Stimulated activated CD8-positive, alpha-beta memory T cell treated with anti-CD3 and anti-CD28 coated beads, Interleukin-4, amount 100 ng/mL, for 4 hours (primary cell): ENCODE data around the gene NPW.

Source experiments
- DNase-seq, 2 donors: peaks; one replicate each; pipeline ENCODE4 v3.0.0-alpha.2; 2020; ENCODE audit warnings: low read depth in 2 of 2, low spot score in 1 of 2

NPW gene

DNA sequence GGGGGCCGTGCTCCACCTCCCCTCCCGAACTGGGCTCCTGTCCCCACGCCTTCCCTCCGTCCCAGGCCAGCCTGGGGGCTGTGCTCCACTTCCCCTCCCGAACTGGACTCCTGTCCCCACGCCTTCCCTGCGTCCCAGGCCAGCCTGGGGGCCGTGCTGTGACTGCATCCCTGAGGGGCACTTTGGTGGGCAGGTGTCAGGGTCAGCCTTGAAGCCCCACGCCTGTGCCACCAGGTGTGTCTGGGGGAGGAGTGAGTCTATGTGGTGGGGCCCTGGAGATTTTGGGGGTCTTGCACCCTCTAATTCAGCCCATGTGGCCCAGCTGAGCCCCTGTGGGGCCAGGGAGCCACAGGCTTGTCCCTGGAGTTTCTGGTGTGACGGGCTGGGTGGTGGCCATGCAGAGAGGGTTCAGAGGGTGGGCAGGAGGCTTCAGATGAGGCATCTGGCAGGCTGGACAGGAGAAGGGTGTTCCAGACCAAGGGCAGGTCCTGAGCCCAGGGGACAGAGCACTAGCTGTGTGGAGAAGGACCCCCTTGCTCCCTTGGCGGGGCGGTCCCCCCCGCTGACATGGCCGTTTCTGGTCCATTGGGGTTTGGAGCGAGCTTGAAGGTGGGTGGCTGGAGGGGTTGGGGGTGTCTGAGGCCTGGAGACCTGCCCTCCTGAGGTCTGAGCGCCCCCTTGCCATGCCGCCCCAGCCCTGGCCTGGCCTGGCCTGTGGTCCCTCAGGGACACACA is 15.3 kb downstream of the NPW start:
- DNase-seq, result no peak

DNA sequence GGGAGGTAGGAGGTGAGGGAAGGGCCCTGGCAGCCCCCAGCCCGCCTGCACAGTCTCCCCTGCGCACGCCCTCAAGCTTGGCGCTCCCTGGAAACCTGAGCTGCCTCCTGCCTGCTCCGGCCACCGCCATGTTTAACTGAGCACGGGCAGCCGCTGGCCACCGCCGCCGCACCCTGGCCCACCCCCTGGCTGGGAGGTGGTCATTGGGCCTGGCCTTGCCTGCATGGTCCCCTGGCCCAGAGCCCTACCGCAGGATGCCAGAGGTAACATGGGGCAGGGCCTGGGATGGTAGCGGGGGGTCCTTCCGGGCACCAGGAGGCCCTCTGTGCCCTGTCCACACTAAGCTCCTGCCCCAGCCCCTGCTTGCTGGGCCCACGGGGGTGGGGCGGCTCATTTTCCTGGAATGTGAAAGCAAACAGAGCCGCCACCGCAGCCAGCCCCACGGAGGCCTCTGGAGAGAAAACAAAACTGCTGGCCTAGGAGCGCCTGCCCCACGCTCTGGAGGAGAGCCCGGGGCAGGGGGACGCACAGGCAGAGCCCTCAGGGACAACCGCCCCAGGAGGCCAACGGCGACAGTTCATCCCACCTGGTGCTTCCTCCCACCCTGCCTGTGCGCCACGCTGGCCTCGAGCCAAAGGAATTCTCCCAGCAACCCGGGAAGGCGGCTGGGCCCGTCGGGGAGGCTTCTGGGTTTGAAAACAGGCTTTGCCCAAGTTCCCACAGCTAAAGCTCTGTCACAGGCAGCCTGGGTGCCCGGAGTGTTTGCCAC is 16.0 kb downstream of the NPW start:
- no peak for DNase-seq

DNA sequence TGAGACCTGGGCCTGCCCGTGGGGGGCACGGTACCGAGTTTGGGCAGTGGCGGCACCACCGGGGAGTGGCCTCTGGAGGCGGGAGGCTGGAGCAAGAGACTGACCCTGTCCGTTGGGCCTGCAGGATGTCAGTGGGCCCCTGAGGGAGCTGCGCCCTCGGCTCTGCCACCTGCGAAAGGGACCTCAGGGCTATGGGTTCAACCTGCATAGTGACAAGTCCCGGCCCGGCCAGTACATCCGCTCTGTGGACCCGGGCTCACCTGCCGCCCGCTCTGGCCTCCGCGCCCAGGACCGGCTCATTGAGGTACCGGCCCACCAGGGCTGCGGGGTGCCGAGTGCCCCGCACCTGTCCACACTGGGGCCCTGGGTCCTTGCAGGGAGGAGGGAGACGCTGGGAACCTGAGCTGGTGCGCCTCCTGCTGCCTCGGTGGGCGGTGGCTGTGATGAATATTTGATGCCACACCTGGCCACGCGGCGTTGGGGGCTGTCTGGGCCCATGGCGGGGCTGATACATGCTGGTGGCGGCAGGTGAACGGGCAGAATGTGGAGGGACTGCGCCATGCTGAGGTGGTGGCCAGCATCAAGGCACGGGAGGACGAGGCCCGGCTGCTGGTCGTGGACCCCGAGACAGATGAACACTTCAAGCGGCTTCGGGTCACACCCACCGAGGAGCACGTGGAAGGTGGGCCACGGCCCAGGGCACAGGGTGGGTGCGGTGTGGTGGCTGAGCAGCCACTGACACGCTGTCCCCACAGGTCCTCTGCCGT is 16.8 kb downstream of the NPW start:
- no peak for DNase-seq

DNA sequence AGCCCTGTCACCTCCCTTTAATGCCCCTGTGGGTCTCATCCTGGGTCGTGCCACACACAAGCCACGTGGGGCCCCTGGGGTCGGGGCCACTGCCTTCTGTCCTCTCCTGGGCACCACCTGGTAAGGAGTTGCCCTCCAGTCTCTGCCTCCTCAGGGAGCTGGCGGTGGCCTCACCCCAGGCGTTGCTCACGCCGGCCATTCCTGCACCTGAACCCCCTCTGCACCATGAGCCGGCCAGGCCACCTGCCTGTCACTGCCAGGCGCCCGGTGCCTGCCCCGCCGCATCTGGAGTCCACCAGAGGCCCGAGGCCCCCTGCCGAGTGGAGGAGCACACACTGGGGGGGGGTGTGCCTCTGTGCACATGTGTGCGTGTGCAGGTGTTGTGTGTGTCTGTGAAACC is 17.5 kb downstream of the NPW start:
- DNase-seq, result no peak

DNA sequence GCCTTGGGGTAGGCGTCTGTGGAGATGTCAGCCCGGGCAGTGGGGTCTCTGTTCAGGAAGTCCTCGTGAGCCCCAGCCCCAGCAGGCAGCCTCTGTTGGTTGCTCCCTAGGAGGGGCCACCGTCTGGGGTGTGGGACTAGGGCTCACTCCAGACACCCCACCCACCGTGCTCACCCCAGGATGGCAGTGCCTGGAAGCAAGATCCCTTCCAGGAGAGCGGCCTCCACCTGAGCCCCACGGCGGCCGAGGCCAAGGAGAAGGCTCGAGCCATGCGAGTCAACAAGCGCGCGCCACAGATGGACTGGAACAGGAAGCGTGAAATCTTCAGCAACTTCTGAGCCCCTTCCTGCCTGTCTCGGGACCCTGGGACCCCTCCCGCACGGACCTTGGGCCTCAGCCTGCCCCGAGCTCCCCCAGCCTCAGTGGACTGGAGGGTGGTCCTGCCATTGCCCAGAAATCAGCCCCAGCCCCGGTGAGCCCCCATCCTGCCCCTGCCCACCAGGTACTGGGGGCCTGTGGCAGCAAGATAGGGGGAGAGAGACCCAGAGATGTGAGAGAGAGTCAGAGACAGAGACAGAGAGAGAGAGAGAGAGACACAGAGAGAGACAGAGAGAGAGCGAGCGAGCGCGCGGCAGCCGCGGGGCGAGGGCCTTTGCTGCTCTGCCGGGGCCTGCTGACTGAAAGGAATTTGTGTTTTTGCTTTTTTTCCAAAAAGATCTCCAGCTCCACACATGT is 18.2 kb downstream of the NPW start:
- no peak for DNase-seq

DNA sequence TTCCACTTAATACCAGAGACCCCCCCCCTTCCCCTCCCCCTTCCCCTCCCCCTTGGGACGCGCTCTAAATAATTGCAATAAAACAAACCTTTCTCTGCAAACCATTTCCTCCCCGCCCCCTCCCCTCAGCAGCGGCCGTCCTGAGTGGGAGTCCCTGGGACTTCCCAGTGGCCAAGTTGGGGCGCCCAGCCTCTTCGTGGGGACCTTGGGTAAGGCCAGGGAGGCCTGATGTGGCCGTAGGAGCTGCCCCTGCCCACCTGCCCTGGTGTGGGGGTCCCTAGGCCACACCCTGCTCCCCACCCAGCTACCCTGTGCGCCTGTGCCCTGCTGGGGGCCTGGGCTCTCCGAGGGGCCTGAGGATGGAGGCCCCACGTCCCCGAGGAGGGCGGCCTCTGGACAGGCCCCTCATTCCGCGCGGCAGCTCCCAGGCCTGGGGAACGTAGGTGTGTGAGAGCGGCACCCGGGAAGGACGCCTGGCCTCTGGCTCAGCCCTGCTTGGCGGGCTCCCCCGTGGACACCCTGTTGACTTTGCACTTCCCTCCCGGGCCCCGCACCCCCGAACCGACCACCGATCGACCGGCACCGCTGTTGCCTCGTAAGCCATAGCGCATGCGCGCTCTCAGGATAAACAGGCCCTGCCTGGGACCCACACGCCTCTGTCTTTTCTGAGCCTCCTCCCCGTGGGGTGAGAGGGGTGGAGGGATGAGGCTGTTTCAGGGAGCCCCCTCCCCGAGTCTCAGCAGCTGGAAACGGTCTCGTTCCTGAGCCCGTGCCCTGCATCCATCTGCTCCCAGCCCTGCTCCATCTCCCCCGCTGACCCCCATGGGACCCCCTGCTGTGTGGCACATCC is 19.0 kb downstream of the NPW start:
- no peak for DNase-seq

DNA sequence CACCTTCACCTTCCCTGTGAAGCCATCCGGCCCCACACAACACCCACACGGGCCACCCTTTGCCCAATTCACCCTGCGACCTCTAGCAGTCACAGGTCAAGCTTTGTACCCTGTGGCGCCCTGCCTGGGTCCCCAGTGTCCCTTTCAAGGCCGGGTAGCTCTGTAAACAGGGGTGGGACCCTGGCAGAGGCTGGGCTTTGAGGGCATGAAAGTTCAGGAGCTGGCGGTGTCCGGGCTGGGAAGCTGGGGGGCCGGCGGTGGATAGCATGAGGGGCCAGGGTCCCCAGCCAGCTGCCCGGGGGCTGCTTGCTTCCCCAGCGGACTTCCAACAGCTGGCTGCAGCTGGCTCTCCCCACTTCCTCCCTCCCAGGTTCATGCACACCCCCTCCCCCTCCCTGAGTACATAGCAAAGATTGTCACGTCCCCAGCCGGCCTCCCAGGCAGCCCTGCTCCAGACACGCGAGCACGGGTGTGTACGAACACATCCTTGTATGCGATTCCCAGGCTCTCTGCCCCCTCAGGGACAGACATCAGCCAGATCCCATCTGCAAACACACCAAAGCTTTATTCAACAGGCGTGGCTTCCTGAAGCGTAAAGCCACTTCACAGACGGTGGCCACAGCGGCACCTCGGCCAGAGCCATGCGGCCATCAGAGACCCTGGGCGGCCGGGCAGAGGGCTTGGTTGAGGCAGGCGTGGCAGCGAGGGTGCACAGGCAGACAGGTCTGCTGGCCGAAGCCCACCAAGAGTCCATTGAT is 19.9 kb downstream of the NPW start:
- DNase-seq, result no peak

DNA sequence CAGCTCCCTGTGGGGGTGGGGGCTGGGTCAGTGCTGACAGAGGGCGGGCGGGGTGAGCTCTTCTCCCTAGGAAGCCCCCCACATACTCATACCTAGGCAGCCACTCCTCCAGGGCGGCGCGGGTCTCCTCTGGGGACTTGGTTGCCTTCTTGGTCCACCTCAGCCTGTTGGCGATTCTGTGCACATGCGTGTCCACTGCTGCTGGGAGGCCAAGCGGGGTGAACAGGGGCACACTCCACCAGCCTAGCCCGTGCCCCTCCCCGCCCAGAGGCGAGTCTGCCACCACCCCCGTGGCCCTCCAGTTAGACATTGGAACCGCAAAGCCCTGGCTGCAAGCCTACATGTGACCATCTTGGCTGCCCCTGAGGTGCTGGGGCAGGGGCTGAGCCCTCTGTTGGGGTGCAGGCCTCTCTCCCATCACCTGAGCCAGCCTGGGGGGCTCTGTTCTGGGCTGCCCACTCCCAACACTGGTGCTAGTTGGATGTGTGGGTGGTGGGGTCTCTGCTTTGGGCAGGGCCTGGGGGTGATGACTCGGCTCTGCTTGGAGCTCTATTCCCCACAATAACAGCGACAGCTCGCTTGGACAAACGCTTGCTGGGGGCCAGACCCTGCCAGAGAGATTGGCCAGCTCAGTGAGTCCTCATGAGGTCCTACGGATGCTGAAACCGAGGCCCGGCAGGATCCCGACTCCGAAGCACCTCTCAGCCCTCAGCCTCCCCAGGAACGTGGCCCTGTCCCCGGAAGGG is 20.6 kb downstream of the NPW start:
- no peak for DNase-seq

DNA sequence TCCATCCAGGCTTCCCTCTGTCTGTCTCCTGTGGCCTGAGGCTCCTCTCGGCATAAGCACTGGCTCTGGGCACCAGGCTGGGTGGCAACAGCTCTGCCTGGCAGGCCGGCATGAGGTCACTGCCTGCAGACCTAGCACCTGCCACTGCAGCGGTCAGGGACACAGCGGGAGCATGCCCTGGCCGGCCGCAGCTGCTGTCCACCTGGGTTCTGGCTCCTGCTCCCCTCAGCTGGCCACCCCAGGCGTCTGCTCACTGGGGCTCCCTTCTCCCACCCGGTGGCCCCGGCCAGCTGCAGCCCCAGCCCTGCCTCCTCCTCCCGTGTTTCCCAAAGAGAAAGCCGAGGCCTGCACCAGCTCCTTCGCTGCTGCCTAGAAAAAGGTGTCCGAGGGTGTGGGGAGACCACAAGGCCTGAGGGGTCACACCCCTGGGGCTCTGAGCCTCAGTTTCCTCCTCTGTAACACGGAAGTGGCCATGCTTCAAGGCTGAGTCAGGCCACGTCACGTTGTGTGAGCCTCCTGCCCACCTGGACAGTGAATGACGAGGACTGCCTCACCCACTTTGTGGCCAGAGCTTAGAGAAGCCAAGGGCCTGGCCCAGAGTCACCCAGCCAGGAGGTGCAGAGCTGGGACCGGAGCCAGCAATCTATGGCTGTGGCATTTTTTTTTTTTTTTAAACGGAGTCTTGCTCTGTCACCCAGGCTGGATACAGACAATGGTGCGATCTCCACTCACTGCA is 21.4 kb downstream of the NPW start:
- no peak for DNase-seq

DNA sequence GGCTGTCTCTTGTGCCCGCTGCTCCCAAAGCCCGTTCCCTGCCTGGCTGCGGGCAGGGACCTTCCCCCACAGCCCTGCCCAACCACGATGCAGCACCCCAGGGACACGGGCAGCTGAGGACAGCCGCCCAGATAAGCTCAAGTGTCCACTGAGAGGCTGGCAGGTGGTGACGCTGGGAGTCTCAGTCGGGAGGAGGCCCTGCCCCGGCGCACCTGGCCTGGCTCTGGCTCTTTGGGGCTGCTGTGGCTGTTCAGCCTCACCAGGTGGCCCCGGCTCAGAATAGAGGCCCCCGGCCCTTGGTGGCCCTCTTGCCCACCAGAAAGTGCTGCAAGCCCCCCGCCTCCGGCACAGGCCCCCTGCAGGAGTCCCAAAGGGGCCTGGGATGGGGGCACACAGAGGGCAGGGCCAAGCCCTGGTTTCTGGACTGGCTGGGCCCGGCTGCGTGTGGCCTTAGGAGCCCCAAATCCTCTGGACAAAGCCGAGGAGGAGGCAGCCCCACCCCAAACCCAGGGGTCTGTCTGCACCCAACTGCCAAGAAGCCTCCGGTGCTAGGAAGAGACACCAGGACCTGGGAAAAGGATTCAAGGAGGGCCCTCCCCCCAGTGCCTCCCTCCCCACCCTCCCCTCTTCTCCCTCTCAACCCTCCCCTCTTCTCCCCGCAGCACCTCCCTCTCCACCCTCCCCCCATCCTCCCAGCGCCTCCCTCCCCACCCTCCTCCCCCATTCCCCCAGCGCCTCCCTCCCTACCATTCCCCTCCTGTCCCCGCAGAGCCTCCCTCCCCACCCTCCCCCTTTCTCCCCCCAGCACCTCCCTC is 22.8 kb downstream of the NPW start:
- no peak for DNase-seq

DNA sequence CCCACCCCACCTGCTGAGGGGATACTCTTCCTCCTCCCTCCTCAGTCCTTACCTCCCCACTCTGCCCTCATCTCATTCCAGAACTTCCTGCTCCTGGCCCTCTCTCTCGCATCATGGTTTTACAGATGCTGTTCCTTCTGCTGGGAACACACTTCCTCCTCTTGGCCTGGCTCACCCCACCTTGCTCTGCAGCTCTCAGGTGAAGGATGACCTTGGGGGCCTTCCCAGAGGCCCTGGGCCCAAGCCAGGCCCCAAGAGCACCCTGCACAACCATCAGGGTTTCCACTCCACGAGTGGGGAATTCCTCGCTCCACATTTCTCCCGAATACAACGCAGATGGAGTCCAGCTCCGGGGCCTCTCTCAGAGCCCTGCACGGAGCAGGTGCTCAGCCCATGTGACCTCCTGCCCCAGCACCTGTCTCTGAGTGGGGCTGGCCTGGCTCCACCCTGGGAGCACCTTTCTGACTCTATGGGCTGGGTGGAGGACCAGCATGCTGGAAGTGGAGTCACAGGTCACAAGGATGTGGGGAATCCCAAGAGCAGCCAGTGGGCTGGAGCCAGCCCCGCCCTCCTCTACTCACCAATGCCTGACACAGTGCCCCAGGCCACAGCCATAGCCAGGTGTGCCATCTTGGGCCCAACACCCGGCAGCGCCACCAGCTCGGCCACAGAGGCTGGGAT is 23.5 kb downstream of the NPW start:
- no peak for DNase-seq

DNA sequence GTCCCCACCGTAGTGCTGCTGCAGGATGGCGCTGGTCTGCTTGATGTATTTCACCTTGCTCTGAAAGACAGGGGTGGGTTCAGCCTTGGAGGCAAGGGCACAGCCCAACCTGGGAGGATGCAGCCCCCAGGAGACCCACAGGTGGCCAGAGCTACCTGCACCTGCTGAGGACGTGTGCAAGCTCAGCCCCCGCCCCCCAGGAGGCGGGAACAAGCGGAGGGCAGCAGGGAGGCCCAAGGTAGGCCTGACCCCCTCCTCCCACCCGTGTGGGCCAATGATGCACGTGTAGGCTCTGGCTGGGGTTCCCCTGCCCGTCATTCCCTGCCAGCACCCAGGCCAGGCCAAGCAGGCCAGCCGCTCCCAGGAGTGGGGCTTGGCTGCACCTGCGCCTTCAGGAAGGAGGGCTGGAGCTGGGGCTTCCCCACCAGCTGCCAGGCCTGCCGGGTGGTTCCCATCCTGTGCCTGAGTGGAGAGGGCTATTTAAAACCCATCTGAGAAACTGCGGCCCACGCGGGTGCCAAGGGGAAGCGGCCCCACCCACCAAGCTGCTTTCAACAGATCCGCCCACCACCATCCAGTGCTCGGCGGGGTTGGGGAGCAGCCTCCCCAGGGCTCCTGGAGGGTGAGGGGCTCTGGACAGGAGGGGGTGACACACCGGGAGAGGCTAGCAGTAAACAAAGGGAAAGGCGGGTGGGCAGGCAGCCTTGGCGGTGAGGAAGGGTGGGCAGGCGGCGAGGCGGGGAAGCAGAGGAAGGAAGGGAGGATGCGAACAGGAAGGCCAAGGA is 24.3 kb downstream of the NPW start:
- DNase-seq, result no peak

DNA sequence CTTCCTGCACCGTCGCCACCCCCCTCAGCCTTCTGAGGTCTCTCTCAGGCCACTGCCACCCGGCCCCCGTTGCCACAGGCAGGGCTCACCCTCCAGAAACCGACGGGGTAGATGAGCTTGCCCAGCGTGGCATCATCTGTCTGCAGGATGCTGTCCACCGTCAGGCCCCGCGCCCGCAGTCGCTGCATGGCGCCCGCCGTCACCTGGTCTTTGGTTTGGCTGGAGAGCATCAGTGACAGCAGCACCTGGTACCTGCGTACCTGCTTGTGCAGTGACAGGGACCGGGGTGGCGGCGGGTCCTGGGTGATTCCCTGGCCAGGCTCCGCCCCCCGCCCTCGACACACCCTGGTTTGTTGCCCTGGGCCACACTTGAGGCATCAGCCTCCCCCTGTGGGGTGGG is 25.0 kb downstream of the NPW start:
- DNase-seq, result no peak

DNA sequence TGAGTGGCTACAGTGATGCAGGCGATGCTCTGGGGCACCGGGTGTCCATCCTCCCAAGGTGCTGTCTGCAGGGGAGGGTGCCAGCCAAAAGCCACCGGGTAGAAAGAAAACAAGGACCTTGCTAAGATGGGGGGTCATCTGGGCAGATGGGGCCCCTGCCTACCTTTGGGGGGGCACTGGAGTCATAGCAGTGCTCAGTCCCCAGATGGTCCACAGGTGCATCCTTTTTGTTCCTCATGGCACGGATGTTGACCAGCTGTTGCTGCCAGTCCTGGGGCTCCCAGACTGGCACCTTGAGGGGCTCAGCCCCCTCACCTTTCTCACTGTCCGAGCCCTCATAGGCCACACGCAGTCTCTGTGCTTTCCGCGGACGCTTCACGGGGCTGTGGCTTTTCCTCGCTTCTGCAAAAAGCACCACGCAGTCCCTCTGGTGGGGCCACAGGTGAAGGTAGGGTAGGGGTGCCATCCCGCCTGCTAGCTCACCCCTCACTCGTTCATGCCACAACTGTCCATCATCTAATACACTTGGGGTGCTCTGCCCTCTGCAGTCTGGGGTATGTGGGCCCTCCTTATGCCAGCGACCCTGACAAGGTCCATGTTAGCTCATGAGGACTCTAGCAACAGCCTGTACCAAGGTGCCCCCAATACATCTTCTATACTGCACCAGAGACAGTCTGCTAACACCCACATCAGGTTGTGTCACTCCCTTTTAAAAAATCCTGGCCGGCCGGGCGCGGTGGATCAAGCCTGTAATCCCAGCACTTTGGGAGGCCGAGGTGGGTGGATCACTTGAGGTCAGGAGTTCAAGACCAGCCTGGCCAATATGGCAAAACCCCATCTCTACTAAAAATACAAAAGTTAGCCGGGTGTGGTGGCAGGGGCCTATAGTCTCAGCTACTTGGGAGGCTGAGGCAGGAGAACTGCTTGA is 26.6 kb downstream of the NPW start:
- no peak for DNase-seq

DNA sequence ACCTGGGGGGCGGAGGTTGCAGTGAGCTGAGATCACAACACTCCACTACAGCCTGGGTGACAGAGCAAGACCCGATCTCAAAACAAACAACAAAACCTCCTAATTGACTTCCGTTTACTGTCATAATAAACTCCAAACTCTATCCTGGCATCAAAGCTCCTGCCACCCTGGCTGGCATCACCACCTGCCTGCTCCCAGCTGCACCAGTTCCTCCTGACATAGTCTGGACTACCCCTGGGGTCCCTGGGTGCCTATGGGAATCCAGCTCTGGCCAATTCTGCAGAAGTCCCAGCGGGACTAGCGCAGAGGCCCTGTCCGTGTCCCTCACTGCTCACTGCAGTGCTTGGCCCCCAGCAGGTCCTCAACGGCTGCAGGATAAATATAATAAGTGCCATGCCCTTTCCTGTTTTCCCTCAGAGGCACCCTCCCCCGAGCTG is 27.3 kb downstream of the NPW start:
- no peak for DNase-seq
